Measurements from ENCODE around the gene LRMDA. TPM values are rescaled to one million over a fixed set of nuclear protein-coding genes. Genes with fewer than 3 reads are reported as not detected.

The LRMDA gene
- total RNA-seq, 4 donors from 2014 or later, result 1.5 to 15.7 (median 4.6) TPM

DNA sequence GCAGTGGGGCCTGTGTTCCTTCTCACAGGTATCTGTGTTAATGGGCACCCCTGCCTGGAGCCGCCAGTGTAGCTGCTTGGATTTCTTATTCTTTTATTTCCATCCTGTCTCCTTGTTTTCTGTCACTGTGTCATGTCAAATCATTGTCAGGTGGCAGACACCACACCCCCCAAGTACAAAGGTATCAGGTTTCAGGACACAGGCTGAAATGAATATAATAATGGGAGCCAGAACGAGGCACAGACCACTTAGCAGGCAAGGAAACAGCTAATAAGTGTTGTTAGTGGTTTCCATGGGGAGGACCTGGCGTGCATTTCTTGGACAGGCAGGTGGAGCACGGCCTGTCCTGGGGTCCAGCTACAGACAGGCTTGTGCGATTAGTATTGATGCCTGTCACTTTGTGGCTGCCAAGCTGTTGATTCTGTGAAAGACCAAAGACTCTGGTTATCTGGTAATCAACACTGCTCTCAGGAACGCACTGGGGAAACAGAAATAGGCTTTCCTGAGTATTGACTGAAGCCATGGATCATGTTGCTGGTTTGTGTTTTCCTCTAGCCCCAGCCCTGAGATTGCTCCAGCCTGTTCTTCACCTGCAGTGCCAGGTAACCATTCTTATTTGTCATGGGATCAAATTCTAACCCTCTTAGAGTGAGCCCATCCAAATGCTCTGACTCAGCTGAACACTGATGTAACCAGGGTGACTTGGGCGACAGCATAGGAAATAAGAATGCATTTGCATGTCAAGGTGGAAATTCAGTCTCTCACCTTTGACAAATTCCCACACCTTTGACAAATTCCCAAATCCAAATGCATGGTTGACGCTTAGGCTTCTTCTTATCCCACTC is 1002.0 kb downstream of the LRMDA start:
- TF ChIP-seq, protein P1, sequence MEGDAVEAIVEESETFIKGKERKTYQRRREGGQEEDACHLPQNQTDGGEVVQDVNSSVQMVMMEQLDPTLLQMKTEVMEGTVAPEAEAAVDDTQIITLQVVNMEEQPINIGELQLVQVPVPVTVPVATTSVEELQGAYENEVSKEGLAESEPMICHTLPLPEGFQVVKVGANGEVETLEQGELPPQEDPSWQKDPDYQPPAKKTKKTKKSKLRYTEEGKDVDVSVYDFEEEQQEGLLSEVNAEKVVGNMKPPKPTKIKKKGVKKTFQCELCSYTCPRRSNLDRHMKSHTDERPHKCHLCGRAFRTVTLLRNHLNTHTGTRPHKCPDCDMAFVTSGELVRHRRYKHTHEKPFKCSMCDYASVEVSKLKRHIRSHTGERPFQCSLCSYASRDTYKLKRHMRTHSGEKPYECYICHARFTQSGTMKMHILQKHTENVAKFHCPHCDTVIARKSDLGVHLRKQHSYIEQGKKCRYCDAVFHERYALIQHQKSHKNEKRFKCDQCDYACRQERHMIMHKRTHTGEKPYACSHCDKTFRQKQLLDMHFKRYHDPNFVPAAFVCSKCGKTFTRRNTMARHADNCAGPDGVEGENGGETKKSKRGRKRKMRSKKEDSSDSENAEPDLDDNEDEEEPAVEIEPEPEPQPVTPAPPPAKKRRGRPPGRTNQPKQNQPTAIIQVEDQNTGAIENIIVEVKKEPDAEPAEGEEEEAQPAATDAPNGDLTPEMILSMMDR (IDR thresholded peaks at IDR 0.05), result no peak
- no peak for TF ChIP-seq POLR2A (IDR thresholded peaks at IDR 0.05)
- H3K9me3 ChIP-seq, result no peaks in the 10 kb centered on the region
- peaks cover 9 to 11% of the 10 kb centered on the region in 2 donors for H3K4me1 ChIP-seq
- DNase-seq, result no peak
- no peak overlapping the region for H3K4me3 ChIP-seq
- intact Hi-C loops (cut with DNase I; ENCODE audit: low total_unique reads), result no loop called here
- H3K27ac ChIP-seq, result no peak overlapping the region
- no peaks in the 10 kb centered on the region for H3K27me3 ChIP-seq
- no peaks in the 10 kb centered on the region for H3K36me3 ChIP-seq

DNA sequence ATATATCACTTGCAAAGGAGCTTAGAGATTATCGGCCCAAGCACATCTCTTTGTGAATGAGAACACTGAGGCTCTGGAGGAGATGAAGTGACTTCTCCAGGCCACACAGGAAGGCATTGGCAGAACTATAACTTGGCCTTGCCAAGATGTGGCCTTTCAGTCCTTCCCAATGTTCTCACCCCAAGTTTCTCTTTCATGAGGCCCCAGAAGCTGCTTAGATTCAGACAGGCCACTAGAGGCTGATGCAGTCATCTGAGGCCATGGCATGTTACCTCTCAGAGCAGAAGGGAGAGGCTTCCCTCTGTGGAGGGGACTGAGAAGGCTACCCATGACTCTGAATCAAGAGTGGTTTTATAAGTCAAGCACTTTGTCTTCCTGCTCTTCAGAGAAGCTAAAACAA is 1003.7 kb downstream of the LRMDA start:
- no peak overlapping the region for H3K27ac ChIP-seq
- no peak overlapping the region for H3K4me3 ChIP-seq
- TF ChIP-seq, protein P1 (IDR thresholded peaks at IDR 0.05), result no peak
- no peak for TF ChIP-seq POLR2A (IDR thresholded peaks at IDR 0.05)
- no peak for DNase-seq
- no peaks in the 10 kb centered on the region for H3K9me3 ChIP-seq
- intact Hi-C loops (cut with DNase I; ENCODE audit: low total_unique reads), result no loop called here
- H3K27me3 ChIP-seq, result no peaks in the 10 kb centered on the region
- peaks cover 0 to 11% of the 10 kb centered on the region in 2 donors for H3K4me1 ChIP-seq
- no peaks in the 10 kb centered on the region for H3K36me3 ChIP-seq

DNA sequence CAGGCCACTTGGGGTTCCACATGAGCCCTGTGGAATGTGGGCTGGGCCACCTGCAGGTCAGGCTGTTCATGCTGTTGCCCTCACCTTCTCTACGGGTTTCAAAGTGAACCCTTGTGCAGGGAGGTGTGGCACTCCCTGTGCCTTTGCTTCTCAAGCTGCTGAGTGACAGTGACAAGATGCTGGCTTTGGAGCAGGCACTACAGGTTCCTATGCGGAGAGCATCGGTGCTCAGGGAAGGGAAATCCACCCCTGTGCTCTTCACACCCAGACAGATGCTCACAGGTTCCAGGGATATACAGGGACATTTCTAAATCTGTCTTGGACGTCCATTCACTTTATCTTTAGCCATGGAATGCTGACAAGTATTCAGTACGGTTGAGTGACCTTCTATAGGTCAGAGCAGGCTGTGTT is 1005.0 kb downstream of the LRMDA start:
- Histone ChIP-seq H3K4me1 (peaks cover 0 to 2% of the 10 kb centered on the region in 2 donors), H3K27ac (peak overlapping the region in 1 of 2 donors; percentile 40), H3K4me3 (no peak overlapping the region), H3K27me3 (no peaks in the 10 kb centered on the region), H3K36me3 (no peaks in the 10 kb centered on the region), H3K9me3 (no peaks in the 10 kb centered on the region)
- no peak for TF ChIP-seq POLR2A (IDR thresholded peaks at IDR 0.05)
- TF ChIP-seq, protein P1 (IDR thresholded peaks at IDR 0.05), result no peak
- no peak for DNase-seq
- intact Hi-C loops (cut with DNase I; ENCODE audit: low total_unique reads), result no loop called here

DNA sequence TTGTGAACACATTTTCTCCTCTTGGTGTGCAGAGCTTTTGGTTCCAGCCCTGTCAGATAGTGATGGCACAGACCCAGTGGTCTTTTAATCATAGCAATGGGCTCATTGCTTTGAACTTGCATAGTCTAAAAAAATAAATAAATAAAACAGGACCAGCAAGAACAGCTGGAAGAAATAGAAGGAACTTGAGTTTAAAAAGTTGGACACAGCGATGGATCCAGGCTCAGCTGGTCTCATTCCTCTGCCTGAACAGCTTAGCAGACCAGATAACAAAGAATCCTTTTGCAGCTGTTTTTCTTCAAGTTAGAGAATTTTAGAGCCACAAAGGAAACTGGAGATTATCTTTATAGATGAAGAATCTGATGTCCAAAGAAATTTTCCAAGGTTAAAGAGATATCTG is 1005.6 kb downstream of the LRMDA start:
- intact Hi-C loops (cut with DNase I; ENCODE audit: low total_unique reads), result no loop called here
- H3K9me3 ChIP-seq, result no peaks in the 10 kb centered on the region
- H3K4me1 ChIP-seq, result no peaks in the 10 kb centered on the region
- DNase-seq, result no peak
- H3K27ac ChIP-seq, result peak overlapping the region in 1 of 2 donors; percentile 40
- no peaks in the 10 kb centered on the region for H3K27me3 ChIP-seq
- TF ChIP-seq, protein P1 (IDR thresholded peaks at IDR 0.05), result no peak
- no peak for TF ChIP-seq POLR2A (IDR thresholded peaks at IDR 0.05)
- no peak overlapping the region for H3K4me3 ChIP-seq
- H3K36me3 ChIP-seq, result no peaks in the 10 kb centered on the region

DNA sequence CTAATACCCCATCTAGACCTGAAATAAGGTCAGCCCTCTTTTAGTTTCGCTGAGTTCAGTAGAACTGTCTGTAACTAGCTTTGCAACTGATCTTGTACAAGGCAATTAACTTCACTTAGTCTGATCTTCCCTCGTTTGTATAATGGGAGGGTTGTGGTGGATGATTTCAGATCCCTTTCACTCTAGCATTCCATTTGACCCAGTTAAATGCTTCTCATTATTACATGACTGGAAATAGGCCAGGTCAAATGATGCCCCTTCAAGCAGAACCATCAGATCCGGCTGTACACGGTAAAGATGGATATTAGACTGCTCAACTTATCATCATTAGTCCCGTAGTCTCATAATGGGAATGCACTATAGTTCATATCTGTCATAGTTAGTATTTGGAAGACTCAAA is 1009.0 kb downstream of the LRMDA start:
- no peaks in the 10 kb centered on the region for H3K27me3 ChIP-seq
- no peaks in the 10 kb centered on the region for H3K36me3 ChIP-seq
- no peaks in the 10 kb centered on the region for H3K4me1 ChIP-seq
- no peak for DNase-seq
- intact Hi-C loops (cut with DNase I; ENCODE audit: low total_unique reads), result no loop called here
- no peak overlapping the region for H3K4me3 ChIP-seq
- no peak overlapping the region for H3K27ac ChIP-seq
- no peaks in the 10 kb centered on the region for H3K9me3 ChIP-seq
- no peak for TF ChIP-seq POLR2A (IDR thresholded peaks at IDR 0.05)
- TF ChIP-seq, protein P1 (IDR thresholded peaks at IDR 0.05), result no peak
